GM23248 (cell line): ENCODE measurements around the gene PROC. TPM values are rescaled to one million over a fixed set of nuclear protein-coding genes. Genes with fewer than 3 reads are reported as not detected.
"Not testable (repeated sequence)": the region's sequence is repeated elsewhere in the genome, so short reads cannot be mapped to it uniquely, and the experiment has no call there.

Source experiments
- DNase-seq: peaks from one replicate; pipeline ENCODE4 v3.0.0-alpha.2; 2015
- H2AFZ ChIP-seq: fragments of 200-600 bp; sonication (generic); 2 replicates; pipeline ENCODE4 v1.6.1; 2016; ENCODE audit warnings: antibody characterized with exemption
- H3F3A ChIP-seq: fragments of 200-600 bp; sonication (generic); 2 replicates; pipeline ENCODE4 v1.6.1; 2016; ENCODE audit warnings: mild to moderate bottlenecking, antibody characterized with exemption, mixed run types; ENCODE audit not compliant: insufficient read depth
- H3K27ac ChIP-seq: fragments of 200-600 bp; sonication (generic); 2 replicates; pipeline ENCODE4 v1.5.1; 2016; ENCODE audit warnings: mild to moderate bottlenecking
- H3K27me3 ChIP-seq: fragments of 200-600 bp; sonication (generic); replicated peaks from 2 replicates; pipeline ENCODE4 v1.6.1; 2016; ENCODE audit warnings: mild to moderate bottlenecking; ENCODE audit not compliant: insufficient read depth
- H3K36me3 ChIP-seq: fragments of 200-600 bp; sonication (generic); 2 replicates; pipeline ENCODE4 v1.6.1; 2016; ENCODE audit warnings: low read depth, mild to moderate bottlenecking
- H3K4me1 ChIP-seq: fragments of 200-600 bp; sonication (generic); 2 replicates; pipeline ENCODE4 v1.6.1; 2016; ENCODE audit warnings: mild to moderate bottlenecking; ENCODE audit not compliant: insufficient read depth
- H3K4me2 ChIP-seq: fragments of 200-600 bp; sonication (generic); one replicate; pipeline ENCODE4 v1.6.1; 2016; ENCODE audit warnings: mild to moderate bottlenecking; ENCODE audit not compliant: unreplicated experiment
- H3K4me3 ChIP-seq: fragments of 200-600 bp; sonication (generic); 2 replicates; pipeline ENCODE4 v1.5.1; 2016; ENCODE audit warnings: mild to moderate bottlenecking
- H3K79me2 ChIP-seq: fragments of 200-600 bp; sonication (generic); 2 replicates; pipeline ENCODE4 v1.6.1; 2016; ENCODE audit warnings: mild to moderate bottlenecking; ENCODE audit not compliant: insufficient read depth
- H3K9ac ChIP-seq: fragments of 200-600 bp; sonication (generic); 2 replicates; pipeline ENCODE4 v1.6.1; 2016; ENCODE audit warnings: mild to moderate bottlenecking
- H3K9me2 ChIP-seq: fragments of 200-600 bp; sonication (generic); 2 replicates; pipeline ENCODE4 v1.6.1; 2016; ENCODE audit warnings: mixed run types, mild to moderate bottlenecking, moderate library complexity; ENCODE audit not compliant: insufficient read depth
- H3K9me3 ChIP-seq: fragments of 200-600 bp; sonication (generic); one replicate; pipeline ENCODE4 v1.6.1; 2017; ENCODE audit warnings: low read depth
- H4K20me1 ChIP-seq: fragments of 200-600 bp; sonication (generic); 2 replicates; pipeline ENCODE4 v1.6.0; 2016; ENCODE audit not compliant: insufficient read depth
- EZH2 ChIP-seq: fragments of 200-600 bp; sonication (generic); IDR thresholded peaks from 2 replicates; pipeline ENCODE4 v1.6.1; 2018; ENCODE audit warnings: antibody characterized with exemption, mild to moderate bottlenecking; ENCODE audit not compliant: insufficient read depth, poor library complexity, severe bottlenecking
- EZH2phosphoT487 ChIP-seq: fragments of 200-600 bp; sonication (generic); IDR thresholded peaks from 2 replicates; pipeline ENCODE4 v1.6.1; 2018; ENCODE audit warnings: antibody characterized with exemption, moderate library complexity, mild to moderate bottlenecking, low read depth; ENCODE audit not compliant: insufficient read depth
- WGBS, 2 experiments: methylation state at CpG; one replicate each; pipeline ENCODE4 v1.1.6; 2015 to 2017; ENCODE audit warnings: low lambda C conversion rate in 2 of 2, low coverage in 1 of 2; ENCODE audit errors: missing lambda C conversion rate in 2 of 2; 5-methylcytosine and 5-hydroxymethylcytosine counted together
- in situ Hi-C: fragments of 300-500 bp; cut with MboI; formaldehyde crosslinking; loops from 2 replicates; pipeline ENCODE4 v1.15.0; 2020
- polyA plus RNA-seq: library from polyadenylated mRNA; unstranded; fragments of >200 nt; fragmentation: Nextera tagmentation; extraction: Ambion mirVana; gene quantifications from 2 replicates; pipeline ENCODE4 v1.2.1, GENCODE V29; 2016
- total RNA-seq: library from RNA; depleted of rRNA; stranded (reverse); fragments of >200 nt; shearing (Covaris generic); gene quantifications from 2 replicates; pipeline ENCODE4 v1.2.3, GENCODE V29; 2014

The PROC gene
- total and polyA plus RNA-seq, 2 experiments from 2014 or later = not detected

DNA sequence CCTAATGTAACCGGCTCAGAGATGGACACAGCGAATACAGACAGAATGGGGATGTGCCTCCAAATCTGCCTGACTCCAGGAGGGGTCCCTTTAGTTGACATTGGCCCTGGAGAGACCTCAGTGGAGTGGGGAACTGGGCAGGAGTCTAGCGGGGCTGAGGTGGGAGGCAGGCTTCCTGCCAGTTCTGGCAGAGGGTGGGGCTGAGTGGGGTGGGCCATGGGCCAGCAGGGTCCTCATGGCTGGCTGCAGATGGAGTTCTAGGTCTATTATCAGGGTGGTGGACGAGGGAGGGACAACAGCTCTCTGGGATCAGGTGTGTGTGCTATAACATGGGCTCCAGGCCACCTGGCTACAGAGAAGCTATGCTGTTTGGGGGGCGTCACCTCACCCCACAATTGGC, 21.1 kb downstream of the PROC start:
- no peak for TF ChIP-seq EZH2
- in situ Hi-C loops = no loop called here
- Histone ChIP-seq H3K27me3 (no peaks in the 10 kb centered on the region), H3K79me2 (no peaks in the 10 kb centered on the region), H3K27ac (no peak overlapping the region), H3K36me3 (no peaks in the 10 kb centered on the region), H3K9ac (no peak overlapping the region), H3K4me1 (no peaks in the 10 kb centered on the region), H3F3A (no peaks in the 10 kb centered on the region), H4K20me1 (no peaks in the 10 kb centered on the region), H3K4me2 (no peak overlapping the region), H3K4me3 (no peak overlapping the region), H2AFZ (no peak overlapping the region), H3K9me2 (no peaks in the 10 kb centered on the region), H3K9me3 (no peaks in the 10 kb centered on the region)
- no peak for DNase-seq
- 87 to 89% methylated on average over 4 to 5 of the region's 5 CpGs for WGBS, 2 experiments

DNA sequence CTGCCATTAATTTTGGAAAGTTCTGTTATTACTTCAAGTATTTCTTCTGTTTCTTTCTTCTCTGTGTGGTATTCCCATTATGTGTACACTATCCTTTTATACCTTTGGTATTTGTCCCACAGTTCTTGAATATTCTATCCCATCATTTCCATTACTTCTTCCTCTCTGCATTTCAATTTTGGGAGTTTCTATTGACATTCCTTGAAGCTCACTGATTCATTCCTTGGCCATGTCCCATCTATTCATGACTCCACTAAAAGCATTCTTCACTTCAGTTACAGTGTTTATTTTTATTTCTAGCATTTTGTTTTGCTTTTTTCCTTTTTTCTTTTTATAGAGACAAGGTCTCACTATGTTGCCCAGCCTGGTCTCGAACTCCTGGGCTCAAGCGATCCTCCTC, 30.3 kb downstream of the PROC start:
- WGBS, 2 experiments = 98 to 100% methylated on average over 2 of the region's 2 CpGs
- H3K9me3 ChIP-seq = no peaks in the 10 kb centered on the region

DNA sequence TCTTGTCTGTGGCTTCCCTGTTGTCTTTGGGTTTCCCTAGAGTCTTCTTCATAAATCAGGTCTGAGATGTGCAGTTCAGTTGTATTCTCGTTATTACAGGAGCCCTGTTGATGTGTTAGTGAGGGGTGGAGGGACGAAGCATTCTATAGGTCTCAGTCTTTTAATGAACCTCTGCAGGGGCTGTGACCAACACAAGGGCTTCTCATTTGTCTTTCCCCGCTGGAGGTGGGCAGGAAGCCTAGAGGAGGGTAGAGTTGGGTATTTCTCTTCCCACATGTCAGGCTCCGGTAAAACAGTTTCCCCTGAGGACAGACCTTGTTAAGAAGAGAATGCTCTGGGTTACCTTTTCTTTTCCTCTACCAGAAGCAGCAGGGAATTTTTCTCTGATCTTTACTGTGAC, 31.2 kb downstream of the PROC start:
- Histone ChIP-seq H3K9me3 (no peaks in the 10 kb centered on the region), H3K9ac (no peak overlapping the region), H3K9me2 (peaks cover 3% of the 10 kb centered on the region; the same call in 1 of the 2 replicates), H4K20me1 (no peaks in the 10 kb centered on the region), H3K4me2 (no peak overlapping the region), H3K4me1 (peaks cover 9% of the 10 kb centered on the region), H3F3A (no peaks in the 10 kb centered on the region), H3K4me3 (no peak overlapping the region), H3K27me3 (no peaks in the 10 kb centered on the region), H2AFZ (no peak overlapping the region), H3K27ac (no peak overlapping the region), H3K36me3 (no peaks in the 10 kb centered on the region), H3K79me2 (no peaks in the 10 kb centered on the region)
- WGBS, 2 experiments = 94 to 99% methylated on average over 4 of the region's 4 CpGs
- no peak for DNase-seq
- TF ChIP-seq EZH2phosphoT487 = no peak
- TF ChIP-seq EZH2 = no peak
- in situ Hi-C loops = no loop called here

More for the DNA sequence above, 30.3 kb downstream of the PROC start:
- Histone ChIP-seq H3K9me2 (peaks cover 3% of the 10 kb centered on the region; the same call in 1 of the 2 replicates), H3K9ac (no peak overlapping the region), H3K36me3 (no peaks in the 10 kb centered on the region), H3K4me1 (peaks cover 9% of the 10 kb centered on the region), H3K27me3 (no peaks in the 10 kb centered on the region), H3F3A (no peaks in the 10 kb centered on the region), H3K79me2 (no peaks in the 10 kb centered on the region), H3K27ac (peak overlapping the region; percentile 17; the same call in 1 of the 2 replicates), H2AFZ (no peak overlapping the region), H3K4me3 (no peak overlapping the region), H4K20me1 (no peaks in the 10 kb centered on the region), H3K4me2 (no peak overlapping the region)
- DNase-seq = peak; percentile 66
- TF ChIP-seq EZH2phosphoT487 (no peak), EZH2 (no peak)
- in situ Hi-C loops = no loop called here

DNA sequence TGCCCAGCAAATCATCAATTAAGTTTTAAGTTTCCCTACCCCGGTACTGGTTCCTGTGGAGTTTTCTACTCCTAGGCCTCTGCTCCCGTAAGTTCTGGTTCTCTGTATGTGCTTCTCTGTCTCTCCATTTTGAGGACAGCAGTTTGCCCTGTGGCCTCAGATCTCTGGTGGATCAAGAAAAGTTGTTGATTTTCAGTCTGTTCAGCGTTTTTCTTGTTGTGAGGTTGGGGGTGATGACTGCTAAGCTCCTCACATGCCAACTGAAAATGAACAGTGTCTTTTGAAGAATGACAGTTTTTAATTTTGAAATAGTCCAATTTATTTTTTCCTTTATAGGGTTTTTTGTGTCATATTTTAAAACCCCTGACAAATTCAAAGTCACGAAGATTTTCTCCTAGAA, 31.7 kb downstream of the PROC start:
- Histone ChIP-seq H3K4me2 (no peak overlapping the region), H4K20me1 (no peaks in the 10 kb centered on the region), H3K4me3 (no peak overlapping the region), H3K9me2 (peaks cover 3% of the 10 kb centered on the region; the same call in 1 of the 2 replicates), H3K27ac (no peak overlapping the region), H3K27me3 (no peaks in the 10 kb centered on the region), H3K4me1 (peaks cover 9% of the 10 kb centered on the region), H3K9ac (no peak overlapping the region), H3K9me3 (no peaks in the 10 kb centered on the region), H3K79me2 (no peaks in the 10 kb centered on the region), H3K36me3 (no peaks in the 10 kb centered on the region), H2AFZ (no peak overlapping the region), H3F3A (no peaks in the 10 kb centered on the region)
- in situ Hi-C loops = no loop called here
- no peak for TF ChIP-seq EZH2
- no peak for TF ChIP-seq EZH2phosphoT487
- 90 to 91% methylated on average over 4 of the region's 4 CpGs for WGBS, 2 experiments
- DNase-seq = no peak

DNA sequence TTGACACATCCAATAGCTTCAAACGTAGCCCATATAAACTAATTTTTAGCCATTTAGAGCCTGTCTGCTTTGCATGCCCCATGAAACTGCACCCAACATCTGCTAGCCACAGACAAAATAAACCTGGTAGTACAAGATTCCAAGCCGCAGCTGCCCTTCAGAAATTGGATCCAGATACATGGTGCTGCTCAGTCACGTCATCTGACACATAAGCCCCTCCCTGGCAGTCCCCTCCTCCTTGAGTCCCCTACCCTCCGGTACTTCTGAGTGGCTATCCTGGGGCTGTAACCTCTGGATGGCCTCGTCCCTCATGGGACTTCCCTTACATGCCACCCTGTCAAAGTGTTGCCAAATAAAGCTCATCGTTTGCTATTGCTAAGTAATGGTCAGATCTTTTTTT, 33.8 kb downstream of the PROC start:
- DNase-seq = no peak
- H3K4me1 ChIP-seq = peaks cover 9% of the 10 kb centered on the region
- 73 to 79% methylated on average over 6 of the region's 6 CpGs for whole genome bisulfite sequencing, 2 experiments
- peaks cover 3% of the 10 kb centered on the region; the same call in 1 of the 2 replicates for H3K9me2 ChIP-seq
- H3K4me3 ChIP-seq = no peak overlapping the region
- no peaks in the 10 kb centered on the region for H3K27me3 ChIP-seq
- H4K20me1 ChIP-seq = no peaks in the 10 kb centered on the region
- H3K9me3 ChIP-seq = no peaks in the 10 kb centered on the region
- in situ Hi-C loops = no loop called here
- TF ChIP-seq EZH2 (no peak), EZH2phosphoT487 (no peak)
- no peak overlapping the region for H3K27ac ChIP-seq
- no peaks in the 10 kb centered on the region for H3K79me2 ChIP-seq
- no peak overlapping the region for H2AFZ ChIP-seq
- no peak overlapping the region for H3K4me2 ChIP-seq
- no peaks in the 10 kb centered on the region; the same call in 1 of the 2 replicates for H3K36me3 ChIP-seq
- no peaks in the 10 kb centered on the region for H3F3A ChIP-seq
- H3K9ac ChIP-seq = no peak overlapping the region

DNA sequence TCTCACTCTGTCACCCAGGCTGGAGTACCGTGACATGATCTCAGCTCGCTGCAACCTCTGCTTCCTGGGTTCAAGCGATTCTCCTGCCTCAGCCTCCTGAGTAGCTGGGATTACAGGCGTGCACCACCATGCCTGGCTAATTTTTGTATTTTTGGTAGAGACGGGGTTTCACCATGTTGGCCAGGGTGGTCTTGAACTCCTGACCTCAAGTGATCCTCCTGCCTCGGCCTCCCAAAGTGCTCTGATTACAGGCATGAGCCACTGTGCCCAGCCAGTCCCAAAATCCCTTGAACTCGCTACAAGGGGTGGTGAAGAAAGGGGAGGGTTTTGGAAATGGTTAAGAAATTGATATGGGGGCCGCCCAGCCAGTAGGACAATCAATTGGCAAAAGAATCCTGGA, 34.2 kb downstream of the PROC start:
- H3K79me2 ChIP-seq, H3K9me3 ChIP-seq, H3K4me1 ChIP-seq, H3K4me3 ChIP-seq, in situ Hi-C loops, H3F3A ChIP-seq, H3K27me3 ChIP-seq, H4K20me1 ChIP-seq, H3K27ac ChIP-seq, H3K9ac ChIP-seq, DNase-seq, H3K36me3 ChIP-seq, H3K4me2 ChIP-seq, H3K9me2 ChIP-seq, H2AFZ ChIP-seq: not testable (repeated sequence)
- 95% methylated on average over 8 of the region's 8 CpGs for WGBS, 2 experiments
